GM19238 (cell line): ENCODE measurements around the gene TXNDC16.
A peak's percentile ranks its signal among the peaks of the same experiment; 100 is the strongest.
"Not testable (repeated sequence)": the region's sequence is repeated elsewhere in the genome, so short reads cannot be mapped to it uniquely, and the experiment has no call there.

Source experiments
- DNase-seq: peaks from one replicate; pipeline ENCODE4 v3.0.0; 2011; ENCODE audit warnings: low spot score; ENCODE audit not compliant: insufficient read length

The TXNDC16 gene

GRCh38 chr14:52552063-52552988 is at the start of gene TXNDC16, which contains the start of gene GPR137C:
Gene TXNDC16, minus strand, starts transcription at chr14:52552505. Its CDS starts 8,948 bp downstream, at chr14:52543557.
Gene GPR137C, plus strand, starts transcription at chr14:52552836. Its CDS starts 312 bp downstream, at chr14:52553148.
- DNase-seq = peak; percentile 89

GRCh38 chr14:52599974-52600373 is 47.7 kb upstream of the TXNDC16 start:
- DNase-seq = no peak

GRCh38 chr14:52598568-52598967 is 46.3 kb upstream of the TXNDC16 start:
- no peak for DNase-seq

- DNase-seq = no peak
These were observed 44.6 kb upstream of the TXNDC16 start for GRCh38 chr14:52596861-52597260.

GRCh38 chr14:52596320-52596719 is 44.0 kb upstream of the TXNDC16 start:
- no peak for DNase-seq

GRCh38 chr14:52590318-52590717 is 38.0 kb upstream of the TXNDC16 start:
- no peak for DNase-seq

GRCh38 chr14:52589646-52590045 is 37.3 kb upstream of the TXNDC16 start:
- DNase-seq = no peak

GRCh38 chr14:52583544-52583943 is 31.2 kb upstream of the TXNDC16 start:
- DNase-seq = no peak

- no peak for DNase-seq
These were observed 23.6 kb upstream of the TXNDC16 start for GRCh38 chr14:52575858-52576257.

- DNase-seq = not testable (repeated sequence)
These were observed 16.1 kb upstream of the TXNDC16 start for GRCh38 chr14:52568454-52568853.

- no peak for DNase-seq
These were observed 10.8 kb upstream of the TXNDC16 start for GRCh38 chr14:52563120-52563519.

- DNase-seq = no peak
These were observed 6.4 kb upstream of the TXNDC16 start for GRCh38 chr14:52558688-52559087.

- peak; percentile 10 for DNase-seq
These were observed 1.6 kb upstream of the TXNDC16 start for GRCh38 chr14:52553671-52554575.

GRCh38 chr14:52553002-52553670 is 831 bp upstream of the TXNDC16 start:
- DNase-seq = peak; percentile 19

GRCh38 chr14:52551696-52552062 is 626 bp downstream of the TXNDC16 start:
- DNase-seq = no peak

GRCh38 chr14:52551205-52551604 is 1.1 kb downstream of the TXNDC16 start:
- no peak for DNase-seq

GRCh38 chr14:52550661-52551060 is 1.6 kb downstream of the TXNDC16 start:
- DNase-seq = no peak

- DNase-seq = no peak
These were observed 4.8 kb downstream of the TXNDC16 start for GRCh38 chr14:52547526-52547925.

GRCh38 chr14:52547027-52547426 is 5.3 kb downstream of the TXNDC16 start:
- no peak for DNase-seq

GRCh38 chr14:52546318-52546670 is 6.0 kb downstream of the TXNDC16 start:
- no peak for DNase-seq

- DNase-seq = no peak
These were observed 6.6 kb downstream of the TXNDC16 start for GRCh38 chr14:52545584-52546317.
